GM19324 (cell line): Measurements from ENCODE around the gene MOGAT3.

Source experiments
- ATAC-seq: cut with Tn5 transposase; IDR thresholded peaks from one replicate; pipeline ENCODE4 v1.9.1; 2021; ENCODE audit warnings: mild to moderate bottlenecking, moderate library complexity; ENCODE audit not compliant: unreplicated experiment, low FRiP score

MOGAT3 gene

DNA sequence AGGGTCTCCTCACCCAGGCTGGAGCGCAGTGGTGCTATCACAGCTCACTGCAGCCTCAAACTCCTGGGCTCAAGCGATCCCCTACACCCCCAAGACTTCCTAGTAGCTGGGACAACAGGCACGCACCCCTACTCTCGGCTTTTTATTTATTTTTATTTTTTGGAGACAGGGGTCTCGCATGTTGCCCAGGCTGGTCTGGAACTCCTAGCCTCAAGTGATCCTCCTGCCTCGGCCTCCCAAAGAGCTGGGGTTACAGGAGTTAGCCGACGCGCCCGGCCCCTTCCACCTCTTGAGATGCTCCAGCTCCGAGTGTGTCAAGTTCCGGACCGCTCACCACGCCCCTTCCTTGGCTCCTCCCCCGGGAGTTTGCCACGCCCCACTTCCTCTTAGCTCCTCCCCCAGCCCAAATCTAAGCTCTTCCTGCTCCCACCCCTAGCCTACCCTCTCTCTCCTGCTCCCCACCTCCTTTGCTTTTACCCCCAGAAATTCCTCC, 27.0 kb downstream of the MOGAT3 start:
- no peak for ATAC-seq

DNA sequence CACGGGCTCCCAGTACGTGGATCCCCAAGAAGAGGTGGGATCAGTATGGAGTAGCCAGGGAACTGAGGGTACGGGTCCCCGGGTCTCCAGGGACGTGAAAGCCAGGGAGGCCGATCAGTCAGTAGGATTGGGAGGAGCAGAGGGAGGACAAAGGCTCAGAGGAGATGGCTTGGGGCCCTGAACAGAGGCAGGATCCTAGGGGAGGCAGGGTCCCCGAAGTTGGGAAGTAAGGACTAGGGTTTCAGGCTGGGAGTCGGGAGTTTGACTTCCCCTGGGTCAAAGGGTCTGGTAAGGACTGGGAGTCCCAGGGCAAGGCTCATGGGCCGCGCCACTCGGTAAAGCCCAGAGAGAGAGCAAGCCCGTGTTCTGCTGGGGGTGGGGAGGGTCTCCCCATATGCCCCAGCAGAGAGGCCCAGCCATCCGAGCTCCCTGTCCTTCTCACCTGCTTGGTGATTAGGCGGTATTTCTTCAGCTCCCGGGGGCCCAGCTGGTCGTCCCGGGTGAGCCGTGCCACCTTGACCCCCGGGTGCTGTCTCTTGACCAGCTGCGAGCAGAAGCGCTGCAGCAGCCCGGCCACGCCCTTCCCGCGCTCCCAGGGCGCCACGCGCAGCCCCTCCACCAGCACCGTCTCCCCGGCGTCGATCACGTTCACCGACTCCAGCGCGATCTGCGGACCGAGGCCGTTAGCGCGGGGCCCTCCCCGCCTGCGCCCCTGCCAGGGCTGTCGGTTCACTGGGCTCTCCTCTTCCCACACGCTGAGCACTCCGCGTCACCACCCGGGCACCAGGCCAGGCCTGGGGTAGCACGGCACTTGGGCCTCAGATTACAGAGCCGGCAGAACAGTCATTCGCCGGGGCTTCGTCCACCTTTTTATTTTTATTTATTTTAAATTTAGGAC, 27.7 kb downstream of the MOGAT3 start:
- no peak for ATAC-seq

DNA sequence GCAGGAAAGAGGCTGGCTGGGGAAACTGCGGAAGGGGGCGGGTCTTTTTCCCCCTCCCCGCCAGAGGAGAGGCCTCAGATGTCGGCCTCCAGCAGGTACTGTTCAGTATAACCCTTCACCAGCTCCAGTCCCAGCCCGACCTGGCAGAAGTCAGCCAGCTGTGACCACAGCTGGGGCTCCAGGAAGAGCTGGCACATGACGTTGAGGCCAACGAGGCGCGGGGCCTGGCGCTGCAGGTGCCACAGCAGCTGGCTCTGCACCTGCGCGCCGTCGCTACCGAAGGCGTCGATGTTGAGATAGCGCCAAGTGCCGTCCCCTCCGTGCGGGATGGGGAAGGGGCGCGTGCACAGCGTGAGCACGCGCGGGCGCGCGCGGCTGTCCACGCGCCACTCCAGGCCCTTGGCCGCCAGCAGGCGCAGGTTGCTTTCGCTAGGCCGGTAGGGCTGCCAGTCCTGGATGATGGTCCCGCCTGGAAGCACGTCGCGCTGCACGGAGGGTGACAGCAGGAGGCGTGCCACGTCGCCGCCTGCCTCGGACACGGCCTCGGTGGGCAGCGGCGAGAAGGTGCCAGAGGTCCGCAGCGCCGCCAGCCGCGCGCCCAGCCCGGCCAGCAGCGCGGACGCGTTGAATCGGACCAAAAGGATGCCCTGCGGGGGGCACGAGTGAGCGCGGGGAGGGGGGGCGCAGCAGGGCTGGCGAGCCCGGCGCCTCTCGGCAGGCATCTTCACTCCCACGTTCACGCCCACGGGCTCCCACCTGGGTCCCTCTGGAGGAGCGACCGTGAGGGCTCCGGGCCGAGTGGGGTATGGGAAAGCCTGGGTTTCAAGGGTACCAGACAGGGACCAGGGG, 28.6 kb downstream of the MOGAT3 start:
- ATAC-seq: no peak

DNA sequence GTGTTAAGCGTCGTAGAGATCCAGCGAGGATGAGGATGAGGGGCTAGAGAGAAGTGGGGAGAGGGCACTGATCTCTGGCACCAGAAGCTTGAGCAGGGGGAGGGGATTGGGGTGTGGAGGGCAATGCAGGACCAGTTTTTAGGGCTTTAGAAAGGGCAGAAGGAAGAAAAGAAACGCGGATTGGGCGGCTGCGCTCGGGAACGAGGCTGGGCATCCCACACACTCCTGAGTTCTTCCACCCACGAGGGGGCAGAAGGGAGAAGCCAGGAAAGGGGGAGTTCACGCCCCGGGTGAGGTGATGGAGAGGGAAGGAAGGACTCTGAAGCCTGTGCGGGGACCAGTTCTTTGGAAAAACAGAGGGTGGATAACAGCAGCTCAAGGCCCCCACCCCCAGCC, 29.4 kb downstream of the MOGAT3 start:
- no peak for ATAC-seq

DNA sequence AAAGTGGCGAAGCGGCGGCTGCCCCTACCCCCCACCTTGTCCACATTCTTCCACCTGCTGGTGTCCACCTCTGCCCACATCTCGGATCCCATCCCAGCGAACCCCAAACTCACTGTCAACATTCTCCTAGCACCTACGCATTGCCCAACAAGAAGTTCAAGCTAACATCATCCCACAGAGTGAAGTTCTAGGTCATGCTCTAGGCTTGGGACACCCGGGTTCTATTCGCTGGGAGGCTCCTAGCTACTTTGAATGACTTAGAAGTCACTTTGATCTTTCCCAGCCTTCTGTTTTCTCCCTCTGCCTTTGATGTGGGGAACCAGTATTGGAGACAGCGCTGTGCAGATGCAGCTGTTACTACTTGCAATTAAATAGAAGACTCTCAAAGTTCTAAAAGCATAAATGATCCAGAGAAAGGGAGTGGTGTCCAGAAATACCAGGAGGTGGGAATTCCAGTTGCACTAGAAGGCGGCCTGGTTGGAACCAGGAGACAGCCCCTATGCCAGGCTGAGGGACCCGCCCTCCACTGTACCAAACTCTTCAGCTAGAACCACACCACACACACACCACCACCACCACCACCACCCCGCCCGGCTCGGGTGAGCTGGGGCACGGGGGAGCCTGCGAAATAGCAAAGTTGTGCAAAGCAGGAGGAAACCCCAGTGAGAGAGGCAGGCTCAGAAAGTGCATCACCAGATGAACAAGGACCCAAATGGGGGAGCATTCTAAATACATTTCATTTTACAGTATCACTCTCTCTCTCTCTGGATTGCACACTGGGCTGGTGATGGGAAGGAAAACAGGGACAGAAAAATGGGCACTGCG, 30.0 kb downstream of the MOGAT3 start:
- ATAC-seq: no peak

DNA sequence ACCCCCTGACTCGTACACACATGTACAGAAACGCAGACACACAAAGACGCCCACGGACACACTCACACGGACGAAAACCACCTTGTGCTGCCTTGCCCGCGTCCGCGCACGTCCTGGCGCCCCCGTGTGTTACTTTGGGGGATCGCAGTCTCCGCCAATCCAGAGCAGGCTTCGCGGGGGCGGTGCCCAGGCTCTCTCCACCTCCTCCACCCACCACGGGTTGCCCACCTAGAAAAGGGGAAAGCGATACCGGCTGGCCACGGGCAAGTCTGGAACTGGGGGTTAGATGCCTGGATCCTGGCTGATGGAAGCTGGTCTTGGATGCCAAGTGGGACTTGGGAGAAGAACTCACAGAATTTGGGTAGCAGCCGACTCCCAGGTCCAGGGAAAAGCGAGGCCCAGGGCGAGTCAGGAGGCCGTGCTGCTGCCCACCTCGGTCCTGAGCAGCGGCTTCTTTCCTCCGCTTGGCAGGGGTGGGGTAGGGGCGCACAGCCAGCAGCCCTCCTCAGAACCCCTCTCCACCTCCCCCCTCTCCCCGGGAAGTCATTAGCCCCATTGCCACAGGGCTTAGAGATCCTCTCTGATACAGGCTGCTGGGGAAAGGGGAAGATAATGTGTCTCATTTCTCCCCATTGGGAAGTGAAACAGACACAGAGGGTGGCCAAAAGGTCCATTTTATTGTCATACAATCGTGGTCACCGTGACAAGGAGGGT, 30.8 kb downstream of the MOGAT3 start:
- no peak for ATAC-seq

DNA sequence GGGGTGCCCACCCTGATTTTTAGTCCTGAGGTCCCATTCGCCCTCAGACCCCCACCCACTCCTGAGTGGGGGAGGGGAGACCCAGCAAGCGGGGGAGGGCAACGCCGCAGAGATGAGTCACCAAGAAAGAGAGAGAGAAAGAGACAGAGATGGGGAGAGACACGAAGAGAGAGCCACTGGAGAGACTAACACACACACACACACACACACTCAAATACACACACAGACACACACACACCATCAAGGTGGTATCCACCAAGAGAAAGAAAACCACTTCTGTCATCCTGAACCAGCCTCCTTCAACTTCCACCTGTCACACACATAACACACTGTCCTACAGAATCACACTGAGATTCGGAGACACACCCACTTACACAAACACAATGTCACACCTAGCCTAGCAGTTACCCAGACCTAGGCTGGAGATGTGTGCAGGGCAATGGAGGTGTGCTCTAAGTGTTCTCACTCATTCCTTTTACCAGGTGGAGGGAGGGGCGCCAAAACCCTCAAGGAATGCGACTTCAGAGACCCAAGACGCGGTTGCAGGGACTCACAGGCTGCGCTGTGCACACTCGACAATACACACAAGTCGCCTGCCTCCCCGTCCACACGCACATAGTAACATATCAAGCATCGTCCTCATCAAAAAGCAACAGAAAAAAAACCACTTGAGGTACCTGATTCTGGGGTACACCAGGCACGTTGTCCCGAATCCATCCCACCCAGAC, 31.6 kb downstream of the MOGAT3 start:
- ATAC-seq: no peak

DNA sequence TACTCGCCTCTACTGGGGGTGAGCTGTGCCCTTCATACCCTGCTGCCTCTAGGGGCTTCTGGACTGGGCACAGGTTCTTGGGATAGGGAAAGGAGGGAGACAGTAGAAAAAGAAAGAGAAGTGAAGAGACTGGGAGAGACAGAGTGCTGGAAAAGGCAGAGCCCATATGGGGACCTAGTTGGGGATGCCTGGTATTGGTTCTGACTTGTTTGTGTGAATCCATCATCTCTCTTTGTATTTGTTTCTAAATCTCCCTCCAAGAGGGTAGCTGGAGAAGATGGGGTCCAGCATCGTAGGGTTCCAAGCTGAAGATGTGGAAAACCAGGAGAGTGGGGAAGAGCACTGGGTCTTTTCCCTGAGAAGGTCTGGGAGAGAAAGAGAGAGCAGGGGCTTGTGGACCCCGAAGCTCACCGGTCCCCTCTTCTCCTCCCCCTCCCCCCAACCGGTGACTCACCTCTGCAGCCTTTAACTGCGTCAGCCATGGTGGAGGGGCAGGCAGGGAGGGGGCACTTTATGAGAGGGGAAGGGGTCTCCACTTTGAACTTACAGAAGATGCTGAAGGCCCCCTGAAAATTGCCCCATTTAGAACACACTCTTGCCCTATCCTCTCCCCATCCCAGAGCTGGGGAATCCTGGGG, 32.3 kb downstream of the MOGAT3 start:
- no peak for ATAC-seq

DNA sequence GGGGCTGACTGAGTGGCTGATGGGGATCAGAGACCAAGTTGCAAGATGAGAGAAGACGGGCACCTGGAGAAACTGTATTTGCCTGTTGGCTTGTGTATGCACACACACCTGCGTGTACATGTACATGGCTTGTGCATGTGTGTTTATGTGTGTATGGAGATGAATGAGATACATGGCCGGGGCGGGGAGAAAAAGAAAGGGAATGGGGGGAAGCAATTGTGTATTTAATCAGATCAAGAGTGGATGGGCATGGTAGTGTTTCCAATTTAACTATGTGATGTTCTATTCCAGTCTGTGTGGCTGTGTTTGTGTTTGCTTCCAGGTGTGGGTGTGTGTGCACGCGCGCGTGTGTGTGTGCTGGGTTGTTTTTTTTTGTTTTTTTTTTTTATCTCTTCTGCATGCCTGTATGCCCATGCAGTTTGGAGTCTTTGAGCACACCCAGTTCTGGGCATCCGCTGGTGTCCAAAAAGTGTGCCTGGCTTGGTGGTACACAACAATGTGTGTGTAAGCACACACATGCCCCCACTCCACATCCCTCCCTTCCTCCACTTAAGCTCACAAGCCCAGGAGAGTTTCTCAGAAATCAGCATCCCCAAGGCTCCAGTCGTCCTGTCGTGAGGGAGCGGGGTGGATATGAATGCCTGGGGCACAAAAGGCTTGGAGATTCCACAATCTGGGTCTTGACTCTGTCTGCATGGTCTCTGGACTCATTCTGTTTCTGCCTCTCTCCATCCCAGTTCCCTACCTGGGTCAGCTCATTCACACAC, 33.0 kb downstream of the MOGAT3 start:
- ATAC-seq: no peak

DNA sequence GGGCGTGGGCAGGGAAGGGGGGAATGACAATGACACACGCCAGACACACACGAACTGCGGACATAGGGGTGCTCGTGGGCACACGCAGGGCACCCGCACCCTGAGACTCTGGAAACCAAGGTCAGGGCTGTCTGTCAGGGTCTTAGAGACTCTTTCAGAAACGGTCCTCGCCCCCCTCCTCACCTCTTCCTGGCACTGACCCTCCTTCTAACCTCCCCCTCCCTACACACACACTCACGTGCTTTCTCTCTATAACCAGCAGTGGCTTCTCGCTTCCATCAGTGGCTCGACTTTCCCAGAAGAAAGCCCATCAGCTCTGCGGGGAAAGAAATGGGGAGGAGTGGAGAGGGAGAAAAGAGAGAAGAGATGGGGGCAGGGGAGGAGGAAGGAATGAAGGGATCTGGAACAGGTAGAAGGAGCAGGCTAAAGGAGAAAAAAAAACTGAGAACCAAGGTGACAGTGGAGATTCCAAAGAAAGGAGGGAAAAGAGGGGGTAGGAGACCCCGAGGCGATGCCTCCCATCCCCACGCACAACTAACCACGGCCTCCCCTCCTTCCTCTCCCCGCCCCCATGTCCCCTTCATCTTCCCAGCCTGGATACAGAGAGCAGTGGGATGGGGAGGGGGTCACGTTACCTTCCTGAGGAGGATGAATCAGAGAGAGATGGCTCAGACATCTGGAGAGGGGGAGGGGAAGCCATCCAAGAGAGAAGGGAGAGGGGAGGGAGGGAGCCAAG, 33.8 kb downstream of the MOGAT3 start:
- no peak for ATAC-seq

DNA sequence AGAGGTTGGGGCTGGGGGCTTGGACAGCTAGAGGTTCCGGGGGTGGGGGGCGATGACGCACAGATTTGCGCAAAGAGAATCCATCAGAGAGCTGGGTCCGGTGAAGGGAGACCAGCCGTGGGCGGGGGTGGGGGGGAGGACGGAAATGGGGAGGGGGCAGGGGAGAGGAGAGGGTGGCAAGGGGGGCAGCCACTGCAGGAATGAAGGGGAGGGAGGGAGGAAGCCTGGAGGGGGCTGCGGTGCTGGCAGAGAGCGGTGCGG, 34.3 kb downstream of the MOGAT3 start:
- ATAC-seq: no peak

DNA sequence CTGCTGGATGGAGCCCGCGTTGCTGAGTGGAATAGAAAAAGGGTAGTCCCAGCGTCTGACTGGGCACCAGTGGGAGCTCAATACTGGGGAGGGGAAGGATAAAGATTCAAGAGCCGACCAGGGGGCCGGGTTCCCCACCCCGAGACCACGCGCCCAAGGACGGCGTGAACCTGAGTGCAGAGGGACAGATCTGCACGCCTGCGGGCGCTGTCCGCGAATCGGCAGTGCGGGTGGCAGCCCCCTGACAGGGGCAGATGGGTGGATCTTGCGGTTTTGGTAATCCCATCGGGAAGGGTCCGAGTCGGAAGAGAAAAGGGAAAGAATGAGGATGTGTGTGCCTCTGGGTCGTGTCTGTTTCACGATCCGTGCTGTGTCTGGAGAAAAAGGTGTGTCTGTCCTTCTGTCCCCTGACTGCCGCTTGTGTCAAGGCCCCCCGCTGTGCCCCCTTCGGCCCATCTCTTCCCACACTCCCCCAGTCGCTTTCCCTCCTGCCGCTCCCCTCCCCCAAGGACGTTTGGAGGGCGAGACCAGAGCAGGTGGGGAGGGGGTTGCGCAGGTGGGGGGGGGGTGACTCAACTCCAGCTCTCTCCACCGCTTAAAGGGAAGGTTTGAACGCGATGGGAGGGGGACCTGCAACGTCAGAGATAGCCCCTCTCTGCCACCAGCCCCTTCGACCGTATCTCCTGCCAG, 34.7 kb downstream of the MOGAT3 start:
- ATAC-seq: no peak

DNA sequence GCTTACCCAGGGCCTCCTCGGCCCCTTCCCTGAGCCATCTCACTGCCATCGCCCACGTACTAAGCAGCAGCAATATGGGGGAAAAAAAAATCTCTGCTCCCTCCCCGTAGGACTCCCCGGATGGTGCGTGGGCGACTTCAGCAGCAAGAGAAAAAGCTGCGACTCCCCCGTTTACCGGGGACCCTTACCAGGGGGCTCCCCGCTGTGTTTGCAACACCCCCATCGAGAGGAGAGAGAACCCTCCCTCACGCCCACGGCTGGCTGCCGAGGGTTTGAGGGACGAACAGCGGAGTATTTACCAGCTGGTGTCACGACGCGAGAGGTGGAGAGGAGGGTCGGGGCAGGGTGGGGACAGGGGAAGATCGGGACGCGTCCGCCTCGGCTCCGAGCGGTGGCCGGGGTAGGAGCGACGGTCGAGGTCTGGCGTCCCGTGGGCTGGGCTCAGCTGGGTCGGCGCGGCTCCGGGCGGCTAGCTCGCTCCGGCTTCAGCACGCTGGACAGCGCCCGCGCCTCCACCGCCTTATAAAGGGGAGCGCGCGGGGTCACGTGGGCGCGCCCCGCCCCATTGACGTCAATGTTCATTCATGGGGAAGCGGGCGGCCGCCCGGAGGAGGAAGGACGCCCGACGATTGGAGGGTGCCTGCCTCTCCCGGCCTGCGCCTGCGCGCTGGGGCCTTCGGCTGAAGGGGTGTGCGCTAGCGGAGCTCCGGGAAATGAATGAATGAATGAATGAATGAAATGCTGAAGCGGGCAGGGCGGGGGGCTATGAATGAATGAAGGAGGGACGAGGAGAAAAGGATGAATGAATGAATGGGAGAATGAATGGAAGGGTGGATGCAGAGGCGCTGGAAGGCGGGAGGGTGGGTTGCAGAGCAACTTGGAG, 35.5 kb downstream of the MOGAT3 start, which contains the start of gene VGF:
TSS of gene VGF (minus strand) at position 495 of the 883 bp plus-strand sequence. CDS start 726 bp downstream, outside the sequence.
- ATAC-seq: peak; percentile 75

DNA sequence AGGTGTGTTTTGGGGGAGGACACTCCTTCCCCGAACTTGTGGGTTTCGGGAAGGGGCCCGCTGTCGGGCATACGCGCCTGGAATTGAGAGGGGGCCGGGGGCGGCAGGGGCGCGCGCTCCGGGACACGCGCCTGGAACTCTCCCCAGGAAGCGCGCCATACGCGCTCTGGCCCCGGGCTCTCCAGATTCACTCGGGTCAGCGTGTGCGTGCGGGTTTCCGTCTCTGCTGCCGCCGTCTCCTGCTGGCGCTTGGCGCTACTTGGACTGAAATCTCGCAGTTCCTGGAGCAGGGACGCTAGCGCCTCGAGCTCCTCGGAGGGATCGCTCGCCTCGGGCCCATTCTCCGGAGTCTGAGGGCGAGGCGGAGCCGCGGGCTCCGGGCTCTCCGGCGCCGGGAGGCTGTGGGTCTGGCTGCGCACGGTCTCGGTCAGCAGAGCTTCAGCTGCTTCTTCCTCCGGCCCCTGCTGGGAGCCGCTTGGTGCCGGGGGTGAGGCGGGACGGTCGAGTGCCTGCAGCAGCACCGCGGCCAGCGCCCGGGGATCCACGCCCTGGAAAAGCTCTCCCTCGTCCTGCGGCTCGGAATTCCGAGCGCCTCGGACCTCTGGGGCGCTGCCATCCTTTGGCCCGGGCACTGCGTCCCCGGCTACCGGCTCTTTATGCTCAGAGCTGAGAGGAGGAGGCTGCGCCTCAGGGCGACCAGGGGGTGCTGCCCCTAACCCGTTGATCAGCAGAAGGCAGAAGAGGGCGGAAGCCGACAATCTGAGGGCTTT, 36.6 kb downstream of the MOGAT3 start:
- no peak for ATAC-seq
